LNCaP clone FGC (cell line): ENCODE data around the gene ZBTB20.
A peak's percentile ranks its signal among the peaks of the same experiment; 100 is the strongest.

Source experiments
- DNase-seq: peaks from one replicate; pipeline ENCODE4 v3.0.0-alpha.2; 2011; ENCODE audit warnings: low read depth
- H3K4me3 ChIP-seq: 2 replicates; pipeline ENCODE4 v1.5.1; 2011; ENCODE audit warnings: mild to moderate bottlenecking, low read depth, low read length, control low read depth
- TF ChIP-seq, protein P1 (sequence below): IDR thresholded peaks from 2 replicates; pipeline ENCODE4 v1.5.1; 2012; ENCODE audit warnings: mild to moderate bottlenecking; ENCODE audit not compliant: control insufficient read depth, insufficient read depth; ENCODE audit errors: extremely low read depth

ZBTB20 gene

DNA sequence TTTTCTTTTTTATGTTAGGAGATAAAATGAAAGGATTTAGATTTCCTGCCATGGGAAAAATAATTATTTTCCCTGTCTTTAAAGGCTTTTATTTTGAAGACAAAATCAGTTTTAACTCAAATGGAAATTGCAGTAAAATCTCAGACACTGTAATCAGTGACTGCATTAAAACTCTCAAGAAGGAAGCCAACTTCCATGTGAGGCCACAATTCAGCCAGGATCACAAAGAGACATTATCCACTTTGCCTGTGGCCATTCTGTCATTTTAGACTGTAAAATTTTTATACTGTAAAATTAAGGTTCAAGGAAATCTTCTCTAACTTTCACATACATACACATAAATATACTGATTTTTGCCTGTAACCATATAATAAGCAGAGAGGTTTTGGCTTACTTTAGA is 549.2 kb downstream of the ZBTB20 start:
- no peak overlapping the region for H3K4me3 ChIP-seq
- DNase-seq: no peak
- TF ChIP-seq, protein P1, sequence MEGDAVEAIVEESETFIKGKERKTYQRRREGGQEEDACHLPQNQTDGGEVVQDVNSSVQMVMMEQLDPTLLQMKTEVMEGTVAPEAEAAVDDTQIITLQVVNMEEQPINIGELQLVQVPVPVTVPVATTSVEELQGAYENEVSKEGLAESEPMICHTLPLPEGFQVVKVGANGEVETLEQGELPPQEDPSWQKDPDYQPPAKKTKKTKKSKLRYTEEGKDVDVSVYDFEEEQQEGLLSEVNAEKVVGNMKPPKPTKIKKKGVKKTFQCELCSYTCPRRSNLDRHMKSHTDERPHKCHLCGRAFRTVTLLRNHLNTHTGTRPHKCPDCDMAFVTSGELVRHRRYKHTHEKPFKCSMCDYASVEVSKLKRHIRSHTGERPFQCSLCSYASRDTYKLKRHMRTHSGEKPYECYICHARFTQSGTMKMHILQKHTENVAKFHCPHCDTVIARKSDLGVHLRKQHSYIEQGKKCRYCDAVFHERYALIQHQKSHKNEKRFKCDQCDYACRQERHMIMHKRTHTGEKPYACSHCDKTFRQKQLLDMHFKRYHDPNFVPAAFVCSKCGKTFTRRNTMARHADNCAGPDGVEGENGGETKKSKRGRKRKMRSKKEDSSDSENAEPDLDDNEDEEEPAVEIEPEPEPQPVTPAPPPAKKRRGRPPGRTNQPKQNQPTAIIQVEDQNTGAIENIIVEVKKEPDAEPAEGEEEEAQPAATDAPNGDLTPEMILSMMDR: no peak

DNA sequence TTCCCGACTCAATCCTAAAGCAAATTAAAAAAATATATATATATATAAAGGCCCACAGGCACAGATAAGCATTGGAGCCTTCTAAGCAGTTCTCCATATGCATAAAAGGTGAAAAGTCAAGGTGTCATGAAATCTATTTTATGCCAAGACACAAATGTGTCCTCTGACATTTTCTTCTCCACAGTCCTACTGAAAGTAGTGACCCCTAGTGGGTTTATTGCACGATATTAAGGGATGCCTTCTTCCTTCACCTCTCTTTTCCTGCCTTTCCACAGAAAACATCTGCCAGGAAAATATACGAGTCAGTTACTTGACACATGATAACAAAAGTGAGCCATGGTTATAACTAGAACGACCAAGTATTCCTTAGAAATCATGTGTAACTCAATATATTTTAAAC is 550.1 kb downstream of the ZBTB20 start:
- H3K4me3 ChIP-seq: no peak overlapping the region
- DNase-seq: no peak

DNA sequence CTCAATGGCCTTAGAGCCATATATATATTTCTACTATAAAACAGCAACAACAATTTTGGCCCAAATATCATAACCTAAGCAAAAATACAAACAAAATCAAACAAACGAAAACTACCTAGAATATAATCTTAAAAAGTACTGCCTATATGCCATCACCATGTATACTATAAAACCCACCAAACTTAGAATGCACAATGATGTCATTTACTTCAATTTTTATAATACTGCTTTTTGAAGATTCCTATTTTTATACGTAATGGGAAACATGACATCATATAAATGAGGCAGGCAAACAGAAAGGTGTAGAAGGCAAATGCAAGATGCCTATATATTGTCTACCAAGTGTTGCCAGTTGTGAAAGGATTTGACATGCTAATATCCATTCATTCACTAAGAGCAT is 550.9 kb downstream of the ZBTB20 start:
- no peak overlapping the region for H3K4me3 ChIP-seq
- DNase-seq: no peak
- TF ChIP-seq, protein P1: no peak

More for the DNA sequence above, 550.1 kb downstream of the ZBTB20 start:
- TF ChIP-seq, protein P1: peak; percentile 9; the same call in 1 of the 2 replicates

- no peak for DNase-seq
- TF ChIP-seq, protein P1: no peak
- H3K4me3 ChIP-seq: no peak overlapping the region
Measured at GRCh38 chr3:114595522-114596028, 551.5 kb downstream of the ZBTB20 start.

- TF ChIP-seq, protein P1: no peak
- no peak overlapping the region for H3K4me3 ChIP-seq
- no peak for DNase-seq
Measured at GRCh38 chr3:114590309-114591047, 556.6 kb downstream of the ZBTB20 start.

DNA sequence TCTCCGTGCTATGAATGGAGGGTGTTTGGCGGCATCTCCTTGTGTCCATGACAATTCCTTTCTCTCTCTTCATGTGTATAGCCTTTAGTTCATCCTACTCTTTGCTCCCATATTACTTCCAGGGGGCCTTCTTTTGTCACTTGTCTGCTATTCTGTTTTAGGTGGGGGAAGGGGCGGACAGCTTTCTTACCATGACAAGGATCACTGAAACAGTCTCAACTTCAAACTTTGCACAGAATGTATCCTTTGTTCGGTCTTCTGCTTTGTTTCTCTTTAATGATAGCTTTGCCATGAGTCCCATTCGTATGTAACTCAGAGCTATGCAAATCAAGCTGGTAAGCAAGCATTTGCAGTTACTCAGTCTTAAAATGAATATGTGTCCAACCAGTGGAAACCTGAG is 559.1 kb downstream of the ZBTB20 start:
- TF ChIP-seq, protein P1: no peak
- no peak for DNase-seq
- no peak overlapping the region for H3K4me3 ChIP-seq

- TF ChIP-seq, protein P1: no peak
- H3K4me3 ChIP-seq: no peak overlapping the region
- DNase-seq: no peak
Measured at GRCh38 chr3:114586119-114586518, 561.0 kb downstream of the ZBTB20 start.
